IPS DF 19.7 (cell line): ENCODE measurements around the gene AMPH.

Experiments used
- DNase-seq: peaks from one replicate; pipeline ENCODE4 v3.0.0-alpha.2; 2013; ENCODE audit warnings: low read depth, low spot score

The AMPH gene

DNA sequence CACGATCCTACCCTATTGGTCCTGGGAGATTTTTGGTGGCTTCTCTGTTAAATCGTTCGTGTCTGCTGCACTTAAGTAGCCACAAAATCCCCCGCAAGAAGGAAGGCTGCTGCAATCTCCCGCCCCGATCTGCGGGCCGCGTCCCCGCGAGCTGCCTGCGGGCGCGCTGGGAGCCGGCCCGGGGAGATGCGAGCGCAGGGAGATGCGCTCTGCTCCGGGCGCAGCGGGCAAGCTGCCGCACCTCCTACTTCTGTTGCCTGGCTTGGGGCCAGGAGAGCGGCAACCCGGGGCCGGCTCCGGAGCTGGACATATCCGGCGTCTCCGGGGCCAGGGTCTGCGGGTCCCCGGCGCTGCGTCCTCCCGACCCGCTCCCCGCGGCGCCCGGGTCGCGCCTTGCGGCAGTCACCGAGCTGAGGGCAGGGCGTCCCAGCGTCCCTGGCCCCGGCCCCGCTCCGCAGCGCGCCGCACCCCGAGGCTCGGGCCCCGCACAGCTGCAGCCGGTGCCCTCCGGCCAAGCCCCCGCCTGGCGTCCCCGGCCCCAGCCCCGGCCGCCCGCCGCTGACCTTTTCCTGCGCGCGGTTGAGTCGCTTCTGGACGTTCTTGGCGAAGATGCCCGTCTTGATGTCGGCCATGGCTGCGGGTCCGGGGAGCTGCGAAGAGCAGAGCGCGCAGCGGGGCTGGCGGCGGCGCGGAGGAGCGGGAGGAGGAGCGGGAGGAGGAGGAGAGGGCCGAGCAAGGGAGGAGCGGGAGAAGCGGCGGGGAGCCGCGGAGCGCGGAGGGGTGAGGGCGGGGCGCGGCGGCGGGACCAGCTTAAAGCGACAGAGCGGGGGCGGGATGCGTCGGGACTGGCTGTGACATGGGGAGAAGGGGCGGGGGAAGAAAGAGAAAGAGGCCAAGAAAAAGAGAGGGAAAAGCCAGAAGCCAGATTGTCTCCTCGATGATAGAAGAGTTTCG, at the start of gene AMPH:
TSS of gene AMPH (minus strand) at position 654 of the 954 bp plus-strand sequence. CDS start at position 632, 22 bp downstream.
- DNase-seq = peak; percentile 12

DNA sequence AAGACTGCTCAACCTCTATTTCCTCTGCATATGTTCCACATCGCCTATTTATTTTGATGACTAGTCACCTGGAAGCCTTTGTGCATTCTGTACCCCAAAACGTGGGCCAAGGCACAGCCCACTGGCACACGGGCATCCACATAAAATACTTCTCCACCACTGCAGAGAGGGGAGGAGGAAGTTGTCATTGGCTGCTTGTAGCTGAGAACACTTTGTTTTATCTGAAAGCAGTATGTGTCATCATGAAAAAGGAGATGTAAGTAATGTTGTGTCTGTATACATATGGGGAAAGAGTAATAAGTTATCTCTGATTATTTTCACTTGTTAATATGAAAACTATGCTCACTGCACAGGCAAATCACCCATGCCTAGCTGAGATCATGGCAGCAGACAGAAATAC, 48.2 kb upstream of the AMPH start:
- DNase-seq = no peak

- no peak for DNase-seq
Measured at GRCh38 chr7:38678698-38679054, 47.5 kb upstream of the AMPH start.

DNA sequence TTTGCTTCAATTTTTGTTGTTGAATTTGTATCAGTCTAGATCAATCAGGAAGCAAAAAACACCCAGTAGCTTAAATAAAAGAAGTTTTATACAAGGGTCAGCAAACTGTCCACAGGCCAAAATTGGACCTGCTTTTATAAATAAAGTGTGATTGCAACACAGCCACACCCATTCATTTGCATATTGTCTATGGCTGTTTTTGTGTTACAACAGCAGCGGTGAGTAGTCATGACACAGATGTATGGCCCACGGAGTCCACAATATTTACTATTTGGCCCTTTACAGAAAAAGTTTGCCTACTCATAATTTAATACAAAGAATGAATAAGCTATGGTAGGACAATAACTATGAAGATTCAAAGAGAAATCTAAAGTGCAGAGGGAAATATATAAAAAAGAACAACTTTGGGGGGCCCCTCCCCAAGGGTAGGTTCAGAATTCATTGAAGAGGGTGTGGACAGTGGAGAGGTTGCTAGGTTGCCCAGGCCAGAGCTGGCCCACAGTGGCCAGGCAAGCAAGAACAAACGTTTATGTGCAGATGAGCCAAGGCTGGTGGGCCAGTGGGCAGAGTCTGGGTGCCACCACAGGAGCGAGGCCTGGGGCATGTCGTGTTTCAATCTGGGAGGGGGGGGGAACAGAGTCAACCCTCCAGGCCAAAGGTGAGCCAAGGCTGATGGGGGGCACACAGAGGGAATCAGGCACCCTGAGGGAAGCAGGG, 47.0 kb upstream of the AMPH start:
- no peak for DNase-seq

DNA sequence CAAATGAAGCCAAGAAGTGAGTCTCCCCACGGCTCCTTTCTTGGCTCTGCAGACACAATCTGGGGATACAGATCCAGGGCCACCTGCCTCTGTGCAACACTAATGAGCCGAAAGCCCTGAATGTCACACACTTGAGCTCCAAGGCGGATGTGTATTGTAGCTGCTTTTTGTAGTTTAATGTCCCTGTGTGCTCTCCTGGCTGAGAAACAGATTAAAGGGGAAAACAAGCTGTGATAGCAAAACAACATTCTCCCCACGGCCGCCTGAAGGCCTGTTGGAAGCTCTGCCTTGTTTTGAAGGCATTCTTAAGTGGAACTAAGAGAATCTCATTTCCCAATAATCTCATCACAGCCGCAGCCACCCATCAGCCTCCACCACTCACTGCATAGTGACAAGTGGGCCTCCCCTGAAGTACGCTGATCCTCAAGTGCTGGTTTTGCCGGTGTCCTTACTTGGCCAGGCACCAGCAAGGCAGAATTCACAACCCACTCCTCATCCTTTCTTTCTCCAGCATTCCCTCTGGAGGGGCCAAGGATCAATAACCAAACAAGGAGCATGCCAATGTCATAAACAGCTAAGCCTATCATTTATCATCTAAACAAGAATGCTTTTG, 44.4 kb upstream of the AMPH start:
- no peak for DNase-seq

- DNase-seq = no peak
Measured at GRCh38 chr7:38674513-38674912, 43.3 kb upstream of the AMPH start.

DNA sequence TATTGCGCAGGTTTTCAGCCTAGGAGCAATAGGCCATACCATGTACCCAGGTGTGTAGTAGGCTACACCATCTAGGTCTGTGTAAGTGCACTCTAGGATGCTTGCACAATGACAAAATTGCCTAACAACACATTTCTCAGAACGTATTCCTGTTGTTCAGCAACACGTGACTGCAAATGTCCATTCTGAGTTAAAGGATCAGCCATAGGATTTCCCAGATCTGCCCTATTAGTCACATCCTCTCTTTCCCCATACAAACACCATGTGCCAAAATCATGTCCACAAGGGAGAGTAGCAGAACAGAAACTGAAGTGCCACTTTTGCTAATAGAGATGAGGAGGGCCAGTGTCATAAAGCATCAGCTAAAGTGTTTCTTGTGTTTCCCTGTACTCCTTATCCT, 42.6 kb upstream of the AMPH start:
- no peak for DNase-seq

- no peak for DNase-seq
Measured at GRCh38 chr7:38671911-38672905, 41.0 kb upstream of the AMPH start.

DNA sequence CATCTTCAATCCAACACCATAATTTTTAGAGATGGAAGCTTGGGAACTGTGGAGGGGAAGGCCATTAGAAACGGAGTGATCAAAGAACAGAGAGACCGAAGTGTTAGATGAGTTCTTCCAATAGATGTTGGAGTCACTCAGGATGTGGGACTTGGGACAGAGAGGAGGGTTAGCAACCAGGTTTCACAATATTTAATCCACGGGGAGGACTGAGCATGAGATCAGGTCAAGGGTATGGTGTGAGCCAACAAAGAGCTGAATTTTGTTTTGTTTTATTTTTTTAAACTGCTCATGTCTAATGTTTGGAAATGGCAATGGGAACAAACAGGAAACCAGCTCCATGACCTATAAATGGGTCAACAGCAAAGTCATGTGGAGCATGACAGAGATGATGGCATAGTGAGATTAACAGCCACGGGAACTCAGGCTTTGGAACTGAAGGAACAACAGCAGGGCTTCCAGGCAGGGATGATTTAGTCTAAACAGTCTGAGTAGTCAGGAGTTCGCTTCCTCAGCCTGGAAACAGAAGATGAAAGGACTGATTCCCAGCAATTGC, 38.9 kb upstream of the AMPH start:
- no peak for DNase-seq

DNA sequence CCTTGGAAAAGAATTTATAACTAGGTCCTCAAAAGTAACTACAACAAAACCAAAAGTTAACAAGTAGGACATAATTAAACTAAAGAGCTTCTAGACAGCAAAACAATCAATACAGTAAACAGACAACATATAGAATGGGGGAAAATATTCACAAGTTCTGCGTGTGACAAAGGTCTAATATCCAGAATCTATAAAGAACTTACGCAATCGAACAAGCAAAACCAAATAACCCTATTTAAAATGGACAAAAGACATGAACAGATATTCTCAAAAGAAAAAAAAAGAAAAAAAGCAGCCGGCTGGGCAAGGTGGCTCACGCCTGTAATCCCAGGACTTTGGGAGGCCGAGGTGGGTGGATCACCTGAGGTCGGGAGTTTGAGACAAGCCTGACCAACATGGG, 33.8 kb upstream of the AMPH start:
- DNase-seq = no peak

- DNase-seq = peak; percentile 17
Measured at GRCh38 chr7:38660427-38661099, 29.4 kb upstream of the AMPH start.

DNA sequence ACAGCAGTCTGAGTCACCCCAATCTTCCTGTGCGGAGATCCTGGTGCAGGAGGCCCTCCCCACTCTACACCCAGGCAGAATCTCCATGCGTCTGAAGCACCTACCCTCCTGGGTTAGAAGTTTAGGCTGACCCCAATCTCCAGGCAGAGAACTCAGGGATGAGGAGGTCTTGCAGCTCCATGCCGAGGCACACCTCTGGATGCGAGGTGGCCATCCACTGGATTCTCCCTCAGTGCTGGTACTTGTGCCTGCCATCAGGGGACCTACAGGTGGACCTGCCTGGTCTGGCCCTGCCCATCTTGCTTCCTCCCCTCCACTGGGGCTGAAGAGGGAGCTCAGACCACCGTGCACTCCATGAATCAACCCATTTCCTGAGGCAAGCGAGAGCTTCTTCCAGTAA, 28.8 kb upstream of the AMPH start:
- DNase-seq = no peak

GRCh38 chr7:38658921-38659320, 27.7 kb upstream of the AMPH start:
- DNase-seq = no peak

GRCh38 chr7:38656968-38657367, 25.8 kb upstream of the AMPH start:
- DNase-seq = no peak

- no peak for DNase-seq
Measured at GRCh38 chr7:38655833-38656774, 24.9 kb upstream of the AMPH start.

DNA sequence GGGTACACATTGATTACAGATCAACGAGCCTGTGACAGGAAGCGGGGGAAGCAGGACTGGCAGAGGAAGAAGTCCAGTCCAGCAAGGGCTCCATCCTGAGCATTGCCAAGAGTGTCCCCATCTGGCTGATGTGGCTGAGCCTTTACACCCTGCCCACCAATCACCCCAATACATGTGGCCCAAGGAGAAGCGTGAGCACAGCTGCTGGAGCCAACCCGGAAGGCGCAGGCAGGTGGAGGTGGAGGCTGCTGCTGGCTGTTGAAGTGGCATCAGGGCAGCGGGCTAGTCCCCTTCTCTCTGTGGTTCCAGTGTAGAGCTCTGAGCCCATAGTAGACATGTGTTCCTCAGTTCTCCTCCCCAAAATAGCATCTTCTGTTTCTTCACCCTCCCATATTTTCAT, 6.8 kb upstream of the AMPH start:
- no peak for DNase-seq

GRCh38 chr7:38632411-38632810, 1.2 kb upstream of the AMPH start:
- no peak for DNase-seq

GRCh38 chr7:38629651-38630510, 1.3 kb downstream of the AMPH start:
- DNase-seq = no peak
